Activated CD4-positive, alpha-beta T cell treated with anti-CD3 and anti-CD28 coated beads for 1 hour (primary cell): Measurements from ENCODE around the gene LARP1.
"Not testable (repeated sequence)": the region's sequence is repeated elsewhere in the genome, so short reads cannot be mapped to it uniquely, and the experiment has no call there.

Source experiments
- DNase-seq: peaks from one replicate; pipeline ENCODE4 v3.0.0-alpha.2; 2020

The LARP1 gene

DNA sequence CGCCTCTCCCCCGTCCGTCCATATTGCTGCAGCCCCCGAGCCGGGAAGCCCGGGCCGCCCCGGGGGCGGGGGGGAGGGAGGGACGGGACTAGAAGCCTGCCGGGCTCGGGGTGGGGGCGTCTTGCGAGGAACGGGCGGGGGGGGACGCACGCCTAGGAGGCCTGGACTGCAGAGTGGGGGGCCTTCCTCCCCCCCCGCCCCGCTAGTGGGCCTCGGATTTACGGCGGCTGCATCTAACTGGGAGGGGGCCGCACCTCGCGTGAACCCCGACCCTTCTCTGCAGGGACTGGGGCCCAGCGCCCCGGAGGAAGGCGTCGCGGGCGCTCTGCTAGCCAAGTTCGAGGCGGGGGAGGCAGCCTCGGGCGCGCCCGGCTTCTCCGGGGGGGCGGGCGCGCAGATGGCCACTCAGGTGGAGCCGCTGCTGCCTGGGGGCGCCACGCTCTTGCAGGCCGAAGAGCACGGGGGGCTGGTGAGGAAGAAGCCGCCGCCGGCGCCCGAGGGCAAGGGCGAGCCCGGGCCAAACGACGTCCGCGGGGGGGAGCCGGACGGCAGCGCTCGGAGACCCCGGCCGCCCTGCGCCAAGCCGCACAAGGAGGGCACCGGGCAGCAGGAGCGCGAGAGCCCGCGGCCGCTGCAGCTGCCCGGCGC lies at the start of gene LARP1:
Gene LARP1 (plus strand): TSS at position 17 of the 648 bp plus-strand sequence. CDS start 381 bp downstream, at position 398.
- DNase-seq: no peak

DNA sequence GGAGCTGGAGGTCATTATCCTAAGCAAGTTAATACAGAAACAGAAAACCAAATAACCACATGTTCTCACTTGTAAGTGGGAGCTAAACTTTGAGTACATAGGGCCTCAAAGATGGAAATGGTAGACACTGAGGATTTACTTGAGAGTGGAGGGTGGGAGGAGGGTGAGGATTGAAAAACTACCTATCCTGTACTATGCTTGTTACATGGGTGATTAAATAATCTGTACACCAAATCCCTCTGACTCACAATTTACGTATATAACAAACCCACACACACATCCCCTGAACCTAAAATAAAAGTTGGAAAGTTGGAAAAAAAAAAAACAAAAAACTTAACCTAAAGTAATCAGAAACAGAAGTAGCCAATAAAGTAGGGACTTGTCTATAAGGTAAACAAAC lies 48.8 kb upstream of the LARP1 start:
- DNase-seq: no peak

DNA sequence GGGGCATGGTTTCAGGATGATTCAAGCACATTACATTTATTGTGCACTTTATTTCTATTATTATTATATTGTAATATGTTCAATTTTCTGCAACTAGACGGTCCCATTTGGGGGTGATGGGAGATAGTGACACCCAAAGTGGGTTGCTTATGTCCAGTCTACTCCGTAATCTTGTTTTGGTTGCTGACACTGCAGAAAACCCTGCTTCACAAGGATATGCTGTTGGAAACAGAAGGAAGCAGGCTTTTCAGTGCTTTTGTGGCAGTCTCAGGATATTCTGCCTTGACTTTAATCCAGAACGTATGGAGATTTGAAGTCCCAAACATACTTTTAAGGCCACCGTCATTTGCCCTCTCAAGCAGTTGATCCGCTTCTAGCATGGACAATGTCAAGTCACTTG lies 47.5 kb upstream of the LARP1 start:
- DNase-seq: no peak

DNA sequence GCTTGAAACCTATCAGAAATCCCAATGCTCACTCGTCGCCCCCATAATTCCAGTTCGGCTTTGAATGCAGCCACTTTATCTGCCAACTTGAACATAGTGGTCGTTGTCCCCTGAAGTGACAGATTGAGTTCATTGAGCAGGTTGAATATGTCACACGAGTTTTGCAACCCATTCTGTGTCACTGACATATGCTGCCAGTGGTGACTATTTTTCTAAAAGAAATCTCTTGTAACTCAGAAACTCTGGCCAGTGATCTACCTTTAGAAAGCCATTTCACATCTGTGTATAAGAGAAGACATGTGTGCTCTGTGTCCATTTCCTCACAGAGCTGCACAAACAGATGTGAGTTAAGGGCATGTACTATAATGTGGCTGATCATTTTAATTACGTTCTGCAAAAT lies 47.0 kb upstream of the LARP1 start:
- DNase-seq: no peak

DNA sequence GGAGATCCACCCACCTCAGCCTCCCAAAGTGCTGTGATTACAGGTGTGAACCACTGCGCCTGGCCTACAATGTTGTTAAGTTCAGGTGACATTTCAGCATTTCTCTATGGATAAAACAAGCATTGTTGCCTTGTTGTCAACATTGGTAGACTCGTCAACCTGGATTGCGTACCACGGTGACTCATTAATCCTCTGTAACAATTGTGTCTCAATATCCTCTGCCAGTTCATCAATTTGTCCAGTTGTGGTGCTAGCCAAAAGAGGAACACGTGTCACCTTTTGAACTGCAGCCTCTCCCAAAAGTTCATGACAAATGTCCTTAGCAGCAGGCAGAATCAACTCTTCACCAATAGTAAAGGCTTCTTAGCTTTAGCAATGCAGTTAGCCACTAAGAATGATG lies 46.3 kb upstream of the LARP1 start:
- DNase-seq: no peak

DNA sequence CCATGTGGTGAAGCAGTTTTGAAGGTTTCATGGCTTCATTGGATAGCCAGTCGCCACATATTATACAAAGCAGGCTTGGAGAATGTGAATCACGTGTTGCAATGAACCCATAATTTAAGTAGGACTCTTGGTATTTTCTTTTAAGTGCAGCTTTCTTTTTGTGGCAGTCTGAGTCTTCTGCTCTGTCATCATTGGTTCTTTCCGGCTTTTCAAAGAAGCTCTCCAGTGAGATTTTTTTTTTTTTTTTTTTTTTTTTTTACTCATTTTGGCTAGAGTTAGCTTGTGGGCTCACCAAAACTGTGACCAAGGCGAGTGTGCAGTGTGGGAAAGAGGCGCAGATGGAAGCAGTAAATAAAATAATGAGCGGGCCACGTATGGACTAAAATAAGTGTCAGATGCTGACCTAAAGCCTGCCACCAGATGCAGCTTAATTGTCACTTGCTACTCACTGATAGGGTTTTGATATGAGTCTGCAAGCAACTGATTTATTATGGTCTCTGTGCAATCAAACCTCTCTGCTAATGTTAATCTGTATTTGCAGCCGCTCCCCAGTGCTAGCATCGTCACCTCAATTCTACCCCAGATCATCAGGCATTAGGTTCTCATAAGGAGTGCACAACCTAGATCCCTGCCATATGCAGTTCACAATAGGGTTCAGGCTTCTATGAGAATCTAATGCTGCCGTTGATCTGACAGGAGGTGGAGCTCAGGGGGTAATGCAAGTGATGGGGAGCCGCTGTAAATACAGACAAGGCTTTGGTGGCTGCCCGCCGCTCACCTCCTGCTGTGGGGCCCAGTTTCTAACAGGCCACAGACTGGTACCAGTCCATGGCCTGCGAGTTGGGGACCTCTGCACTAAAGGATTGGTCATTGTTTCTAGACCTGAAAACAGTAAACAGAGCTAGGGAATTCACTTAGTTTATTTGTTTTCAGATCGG lies 45.5 kb upstream of the LARP1 start:
- no peak for DNase-seq

DNA sequence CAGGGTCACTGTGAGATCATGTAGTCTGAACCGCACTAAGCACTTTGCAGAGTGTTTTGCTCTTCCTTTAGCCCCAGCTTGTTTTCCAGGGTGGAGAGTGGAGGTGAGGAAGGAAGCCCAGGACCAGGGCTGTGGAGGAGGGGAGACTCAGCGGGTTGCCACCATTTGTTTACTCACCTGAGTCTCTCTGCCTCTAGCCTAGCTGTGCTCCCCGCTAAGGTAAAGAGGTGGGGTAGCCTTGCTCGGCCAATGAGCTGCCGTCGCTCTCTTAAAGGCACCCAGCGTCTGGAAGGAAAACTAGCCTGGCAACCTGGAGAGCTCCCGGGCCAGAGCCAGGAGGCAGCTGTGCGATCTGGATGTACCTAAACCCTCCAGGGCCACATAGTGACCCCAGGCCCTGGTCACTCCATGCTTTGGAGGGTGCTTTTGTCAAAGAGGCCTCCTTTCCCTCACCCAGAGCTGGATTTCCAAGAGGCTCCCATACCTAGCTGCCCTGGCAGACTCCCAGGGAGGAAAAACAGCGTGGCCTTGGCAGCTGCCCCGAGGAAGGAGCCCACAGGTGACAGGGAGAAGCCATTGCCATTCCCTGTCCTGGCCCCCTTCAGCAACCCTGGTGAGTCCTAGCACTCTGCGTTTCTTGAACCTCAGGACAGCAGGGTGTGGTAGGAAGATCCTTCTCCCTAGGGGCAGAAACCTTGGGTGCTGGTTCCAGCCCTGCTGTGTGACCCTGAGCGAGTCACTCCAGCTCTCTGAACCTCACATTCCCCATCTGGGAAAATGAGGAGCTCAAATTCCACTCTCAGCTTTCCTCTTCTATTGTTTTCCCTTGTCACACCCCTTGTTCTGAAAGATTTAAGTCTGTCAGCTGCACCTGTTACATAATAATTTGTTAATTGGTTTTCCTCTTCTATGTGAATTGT lies 42.4 kb upstream of the LARP1 start:
- no peak for DNase-seq

DNA sequence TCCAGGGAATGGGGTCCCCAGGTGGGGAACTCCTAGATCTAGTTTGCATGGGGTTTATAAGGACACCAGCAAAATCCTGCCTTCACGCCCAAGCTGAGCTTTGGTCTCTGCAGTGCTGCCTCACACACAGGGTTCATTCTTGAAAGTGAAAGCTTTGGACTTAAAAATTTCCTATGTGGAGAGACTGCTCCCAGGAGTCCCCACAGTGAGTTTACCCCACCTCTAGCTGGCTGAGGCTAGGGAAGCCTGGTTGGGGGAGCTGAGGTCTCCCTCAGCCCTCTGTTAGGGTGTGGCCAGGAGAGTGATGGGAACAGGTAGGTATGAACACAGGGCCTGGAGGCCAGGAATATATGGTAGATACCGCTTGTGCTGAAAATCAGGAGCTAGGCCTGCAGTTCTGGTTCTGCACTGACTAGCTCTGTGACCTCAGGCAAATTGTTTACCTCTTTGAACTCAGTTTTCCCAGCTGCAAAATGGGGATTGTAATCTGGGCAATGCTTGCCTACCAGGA lies 41.5 kb upstream of the LARP1 start:
- DNase-seq: no peak

DNA sequence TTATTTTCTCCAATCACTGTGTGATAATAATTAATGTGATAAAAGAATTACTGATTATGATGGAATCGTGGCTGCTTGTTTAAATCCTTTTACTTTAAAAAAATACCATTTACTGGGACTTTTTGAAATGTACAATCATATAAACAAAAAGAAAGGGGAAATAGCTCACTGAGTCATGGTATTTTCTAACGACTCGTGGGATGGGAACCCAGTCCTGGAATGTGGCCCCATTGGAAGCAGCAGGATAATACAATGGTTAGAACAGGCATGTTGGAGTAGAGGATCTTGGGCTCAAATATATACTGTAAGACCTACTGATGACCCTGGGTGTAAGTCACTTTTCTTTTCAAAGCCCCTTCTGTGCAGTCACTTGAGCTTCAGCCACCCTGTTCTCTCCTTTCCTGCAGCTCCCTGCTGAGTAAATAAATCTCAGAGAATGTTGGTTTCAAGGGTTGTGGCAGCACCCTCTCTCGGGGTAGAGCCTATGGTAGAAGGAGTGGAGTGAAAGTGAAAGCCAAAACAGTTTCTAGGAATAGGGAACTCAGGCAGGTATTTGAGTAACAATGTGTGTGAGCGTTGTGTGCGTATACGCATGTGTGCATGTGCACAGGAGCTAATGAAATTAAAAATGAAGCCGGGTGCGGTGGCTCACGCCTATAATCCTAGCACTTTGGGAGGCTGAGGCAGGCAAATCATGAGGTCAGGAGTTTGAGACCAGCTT lies 40.8 kb upstream of the LARP1 start:
- no peak for DNase-seq

DNA sequence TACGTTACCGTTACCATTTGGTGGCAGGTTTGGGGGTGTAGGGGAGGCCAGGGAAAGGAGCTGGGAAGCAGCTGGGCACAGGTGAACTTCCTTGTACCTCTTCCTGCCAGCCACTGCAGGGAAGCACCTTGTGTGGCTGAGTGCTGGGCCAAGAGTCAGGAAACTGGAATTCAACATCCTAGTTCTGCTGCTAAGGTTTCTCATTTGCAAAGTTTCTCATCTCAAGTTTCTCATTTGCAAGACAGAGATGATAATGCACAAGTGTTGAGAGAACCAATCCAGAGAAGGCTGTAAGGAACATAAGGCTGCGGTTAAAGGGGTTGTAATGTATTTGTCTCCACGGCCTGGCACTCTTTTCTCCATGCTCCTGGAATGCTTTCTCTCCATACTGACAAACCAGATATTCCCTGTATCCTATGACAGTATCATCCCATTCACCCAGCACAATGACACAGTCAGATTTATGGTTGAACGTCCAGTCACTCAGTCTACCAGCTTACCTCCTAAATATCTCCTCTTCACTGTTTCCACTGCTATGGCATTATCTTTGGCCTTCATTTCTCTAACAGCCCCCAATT lies 33.6 kb upstream of the LARP1 start:
- no peak for DNase-seq

DNA sequence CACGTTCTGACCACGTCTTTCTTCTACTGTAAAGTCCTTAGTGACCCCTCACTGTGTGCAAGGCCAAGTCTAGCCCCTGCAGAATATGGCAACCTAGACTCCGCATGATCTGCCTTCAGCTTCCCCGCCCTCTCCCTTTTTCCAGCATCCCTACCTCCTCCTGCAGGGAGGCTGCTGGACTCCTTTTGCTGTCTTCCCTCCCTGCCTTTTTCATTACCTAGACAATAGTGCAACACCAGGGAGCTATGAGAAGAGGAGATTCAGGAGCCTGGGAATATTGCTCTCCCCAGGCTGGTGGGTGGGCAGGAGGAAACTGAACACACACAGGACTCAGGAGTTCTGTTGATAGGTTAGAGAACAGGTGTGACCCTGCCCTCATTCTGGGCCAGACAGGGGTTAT lies 33.1 kb upstream of the LARP1 start:
- DNase-seq: no peak

DNA sequence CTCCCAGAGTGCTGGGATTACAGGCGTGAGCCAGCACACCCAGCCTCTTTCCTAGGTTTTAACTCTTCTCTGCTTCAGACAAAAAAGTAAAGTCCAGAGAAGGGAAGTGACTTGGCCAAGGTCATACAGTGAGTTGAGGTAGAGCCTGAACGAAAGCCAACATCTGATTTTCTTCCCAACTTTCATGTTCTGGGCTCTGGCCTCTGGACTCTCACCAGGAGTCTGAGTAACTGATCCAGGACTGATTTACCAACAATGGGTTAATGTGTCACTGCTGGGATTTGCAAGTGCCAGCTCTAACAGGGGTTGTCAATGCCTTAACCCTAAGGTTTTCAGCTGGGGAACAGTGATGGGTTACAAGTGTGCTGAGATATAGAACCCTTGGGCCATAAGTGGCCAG lies 32.2 kb upstream of the LARP1 start:
- DNase-seq: no peak

DNA sequence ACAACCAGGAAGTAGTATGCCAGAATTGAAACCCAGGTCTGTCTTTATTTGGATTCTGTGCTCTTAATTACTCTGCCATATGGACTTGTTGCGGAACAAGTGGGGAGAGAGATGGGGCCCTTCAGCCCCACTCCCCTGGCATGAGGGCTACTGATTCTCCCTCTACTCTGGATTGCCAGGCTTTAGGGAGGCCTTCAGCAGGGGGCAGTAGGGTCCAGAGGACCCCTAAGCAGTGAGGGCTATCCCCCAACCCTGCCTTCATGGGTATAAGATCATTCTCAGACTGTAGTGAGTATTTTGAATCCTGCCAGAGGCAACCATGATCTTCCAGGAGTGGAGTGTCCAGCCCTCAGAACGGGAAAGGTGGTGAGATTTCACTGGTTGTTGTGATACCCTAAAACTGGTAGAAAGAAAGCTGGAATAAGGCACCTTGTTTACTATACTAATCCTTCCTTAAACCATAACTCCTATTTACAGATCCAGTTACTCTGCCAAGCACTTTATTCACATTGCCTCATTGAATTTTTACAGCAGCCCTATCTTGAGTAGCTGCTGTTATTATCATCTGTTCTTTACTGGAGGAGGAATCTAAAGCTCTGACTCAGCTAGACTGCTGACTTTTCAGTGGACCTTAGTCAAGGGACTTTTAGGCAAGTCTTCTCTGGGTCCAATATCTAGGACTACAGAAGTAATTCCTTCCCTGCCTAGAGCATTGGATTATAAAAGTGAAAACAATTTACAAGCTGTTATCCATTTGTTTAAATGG lies 31.3 kb upstream of the LARP1 start:
- DNase-seq: no peak

DNA sequence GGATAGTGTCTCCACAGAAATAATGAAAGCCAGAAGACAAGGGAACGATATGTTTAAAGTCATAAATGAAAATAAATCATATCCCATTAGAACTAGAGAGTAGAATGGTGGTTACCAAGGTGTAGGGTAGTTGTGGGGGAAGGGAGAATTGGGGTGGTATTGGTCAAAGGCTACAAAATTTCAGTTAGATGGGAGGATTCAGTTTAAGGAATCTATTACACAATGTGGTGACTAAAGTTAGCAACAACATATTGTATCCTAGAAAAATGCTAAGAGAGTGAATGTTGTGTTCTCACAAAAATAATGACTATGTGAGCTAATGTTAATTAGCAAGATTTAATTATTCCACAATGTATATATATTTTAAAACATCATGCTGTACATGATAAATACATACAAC lies 27.8 kb upstream of the LARP1 start:
- no peak for DNase-seq

DNA sequence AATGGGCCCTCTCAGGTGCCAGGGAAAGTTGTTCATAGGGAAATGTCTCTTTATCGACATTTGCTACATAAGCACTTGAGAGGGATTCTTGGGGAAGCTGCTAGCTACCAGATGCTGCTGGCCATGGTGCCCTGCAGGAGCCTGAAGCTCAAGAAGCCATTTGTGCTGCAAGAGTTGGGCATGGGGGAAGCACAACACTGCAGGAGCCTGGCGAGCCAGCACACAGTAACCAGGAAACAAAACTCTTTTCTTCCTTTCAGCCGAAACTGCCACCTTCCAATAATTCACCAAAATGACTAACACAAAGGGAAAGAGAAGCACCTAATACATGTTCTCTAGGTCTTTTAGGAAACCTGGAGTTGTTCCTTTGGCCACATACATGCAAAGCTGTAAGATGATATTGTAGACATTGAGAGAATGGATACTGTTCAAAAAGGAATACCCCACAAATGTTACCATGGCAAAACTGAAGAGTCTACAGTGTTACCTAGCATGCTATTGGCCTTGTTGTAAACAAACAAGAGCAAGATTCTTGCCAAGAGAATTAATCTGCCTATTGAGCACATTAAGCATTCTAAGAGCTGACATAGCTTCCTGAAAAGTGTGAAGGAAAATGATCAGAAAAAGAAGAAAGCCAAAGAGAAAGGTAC lies 26.1 kb upstream of the LARP1 start:
- no peak for DNase-seq

DNA sequence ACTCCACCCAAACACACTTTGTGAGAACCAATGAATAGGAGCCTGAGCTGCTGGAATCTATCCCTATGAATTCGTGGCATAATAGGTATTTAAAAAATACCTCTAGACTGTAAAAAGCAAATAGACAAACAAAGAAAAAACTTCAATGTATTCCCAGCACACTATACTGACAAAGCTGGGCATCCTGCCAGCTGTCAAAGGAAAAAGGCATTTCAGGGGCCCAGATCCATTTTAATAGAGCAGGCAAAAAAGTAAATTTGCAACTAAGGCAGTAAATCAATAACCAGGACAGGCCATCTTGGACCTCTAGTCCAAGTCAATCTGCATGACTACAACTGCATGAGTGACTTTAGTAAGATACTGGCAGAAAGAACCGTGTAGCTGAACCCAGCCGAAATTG lies 25.6 kb upstream of the LARP1 start:
- no peak for DNase-seq

DNA sequence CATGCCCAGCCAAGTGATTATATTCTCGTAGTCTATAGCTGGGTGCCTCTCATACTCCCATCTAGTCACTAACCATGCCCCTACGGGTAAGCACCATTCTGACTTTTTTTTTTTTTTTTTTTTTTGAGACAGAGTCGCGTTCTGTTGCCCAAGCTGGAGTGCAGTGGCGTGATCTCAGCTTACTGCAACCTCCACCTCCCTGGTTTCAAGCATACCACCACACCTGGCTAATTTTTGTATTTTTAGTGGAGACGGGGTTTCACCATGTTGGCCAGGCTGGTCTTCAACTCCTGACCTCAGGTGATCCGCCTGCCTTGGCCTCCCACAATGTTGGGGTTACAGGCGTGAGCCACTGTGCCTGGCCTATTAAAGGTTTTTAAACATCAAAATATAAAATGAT lies 24.4 kb upstream of the LARP1 start:
- not testable (repeated sequence) for DNase-seq

DNA sequence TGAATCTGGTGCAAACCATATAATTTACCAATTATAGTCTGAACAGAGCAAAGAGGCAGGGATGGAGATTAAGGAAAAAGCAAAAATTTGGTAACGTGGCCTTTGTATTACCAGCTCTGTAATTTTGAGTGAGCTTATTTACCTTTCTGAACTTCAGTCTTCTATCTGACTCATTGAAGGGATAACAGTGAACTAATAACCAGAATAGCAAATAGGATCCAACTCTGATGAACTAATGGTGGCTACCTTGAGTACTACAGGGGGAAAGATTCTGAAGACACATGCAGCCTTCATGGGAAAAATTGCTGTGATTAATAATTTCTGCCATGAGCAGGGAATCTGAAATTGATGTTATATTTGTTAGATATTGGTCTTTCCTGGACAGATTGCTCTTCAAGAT lies 23.0 kb upstream of the LARP1 start:
- no peak for DNase-seq

DNA sequence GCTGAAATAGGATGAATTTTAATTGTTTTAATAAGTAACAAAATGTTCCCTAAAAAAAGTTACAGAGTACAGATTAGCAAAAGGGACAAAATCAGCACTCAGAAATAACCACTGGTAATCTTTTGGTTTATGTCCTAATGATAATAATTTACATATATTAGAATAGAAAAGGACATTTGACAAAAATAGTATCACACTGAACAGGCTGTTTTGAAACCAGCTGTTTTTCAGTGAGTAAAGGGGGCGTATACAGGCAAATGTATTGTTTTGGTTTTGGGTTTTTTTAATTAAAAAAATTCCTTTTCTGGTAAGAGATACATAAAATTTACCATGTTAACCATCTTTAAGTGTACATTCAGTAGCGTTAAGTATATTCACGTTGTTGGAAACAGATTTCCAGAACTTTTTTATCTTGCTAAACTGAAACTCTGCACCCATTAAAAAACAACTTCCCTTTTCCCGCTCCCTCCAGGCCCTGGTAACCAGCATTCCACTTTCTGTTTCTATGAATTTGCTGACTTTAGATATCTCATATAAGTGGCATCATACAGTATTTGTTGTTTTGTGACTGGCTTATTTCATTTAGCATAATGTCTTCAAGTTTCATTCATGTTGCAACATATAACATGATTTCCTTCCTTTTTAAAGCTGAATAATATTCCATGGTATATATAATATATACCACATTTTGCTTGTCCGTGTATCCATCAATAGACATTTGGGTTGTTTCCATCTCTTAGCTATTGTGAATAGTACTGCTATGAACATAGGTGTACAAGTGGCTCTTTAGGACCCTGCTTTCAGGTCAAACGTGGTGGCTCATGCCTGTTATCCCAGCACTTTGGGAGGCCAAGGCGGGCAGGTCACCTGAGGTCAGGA lies 20.6 kb upstream of the LARP1 start:
- no peak for DNase-seq

DNA sequence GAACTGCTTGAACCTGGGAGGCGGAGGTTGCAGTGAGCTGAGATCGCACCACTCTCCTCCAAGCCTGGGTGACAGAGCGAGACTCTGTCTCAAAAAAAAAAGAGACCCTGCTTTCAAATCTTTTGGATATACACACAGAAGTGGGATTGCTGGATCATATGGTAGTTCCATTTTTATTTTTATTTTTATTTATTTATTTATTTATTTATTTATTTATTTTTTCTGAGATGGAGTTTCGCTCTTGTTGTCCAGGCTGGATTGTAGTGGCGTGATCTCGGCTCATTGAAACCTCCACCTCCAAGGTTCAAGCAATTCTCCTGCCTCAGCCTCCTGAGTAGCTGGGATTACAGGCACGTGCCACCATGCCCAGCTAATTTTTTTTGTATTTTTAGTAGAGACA lies 19.8 kb upstream of the LARP1 start:
- not testable (repeated sequence) for DNase-seq
